ENCODE data around the gene NDUFB10.

GRCh38 chr16:1977875-1978268, 18.5 kb downstream of the NDUFB10 start:
- TF ChIP-seq CTCF (IDR thresholded peaks at IDR 0.05; ENCODE audit: low read length) (no peak), EZH2 (IDR thresholded peaks at IDR 0.05; ENCODE audit: borderline replicate concordance, low read length) (no peak)
